ENCODE data around the gene DNAJC13.
"Not testable (repeated sequence)": the region's sequence is repeated elsewhere in the genome, so short reads cannot be mapped to it uniquely, and the experiment has no call there.

Gene DNAJC13

GRCh38 chr3:132378846-132379245, 38.5 kb upstream of the DNAJC13 start:
- TF ChIP-seq, protein P1, sequence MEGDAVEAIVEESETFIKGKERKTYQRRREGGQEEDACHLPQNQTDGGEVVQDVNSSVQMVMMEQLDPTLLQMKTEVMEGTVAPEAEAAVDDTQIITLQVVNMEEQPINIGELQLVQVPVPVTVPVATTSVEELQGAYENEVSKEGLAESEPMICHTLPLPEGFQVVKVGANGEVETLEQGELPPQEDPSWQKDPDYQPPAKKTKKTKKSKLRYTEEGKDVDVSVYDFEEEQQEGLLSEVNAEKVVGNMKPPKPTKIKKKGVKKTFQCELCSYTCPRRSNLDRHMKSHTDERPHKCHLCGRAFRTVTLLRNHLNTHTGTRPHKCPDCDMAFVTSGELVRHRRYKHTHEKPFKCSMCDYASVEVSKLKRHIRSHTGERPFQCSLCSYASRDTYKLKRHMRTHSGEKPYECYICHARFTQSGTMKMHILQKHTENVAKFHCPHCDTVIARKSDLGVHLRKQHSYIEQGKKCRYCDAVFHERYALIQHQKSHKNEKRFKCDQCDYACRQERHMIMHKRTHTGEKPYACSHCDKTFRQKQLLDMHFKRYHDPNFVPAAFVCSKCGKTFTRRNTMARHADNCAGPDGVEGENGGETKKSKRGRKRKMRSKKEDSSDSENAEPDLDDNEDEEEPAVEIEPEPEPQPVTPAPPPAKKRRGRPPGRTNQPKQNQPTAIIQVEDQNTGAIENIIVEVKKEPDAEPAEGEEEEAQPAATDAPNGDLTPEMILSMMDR (IDR thresholded peaks at IDR 0.05; ENCODE audit: insufficient read depth, low read length, missing control alignments), result no peak
- ChIA-PET CTCF (interaction anchor here (0.6 kb wide), 1 partner anchor 28 kb away, joined by 3 read pairs; no protein-coding TSS in a partner anchor), POLR2A (no interaction called here)
- DNase-seq (ENCODE audit: low read depth, low spot score), result no peak
- no peak overlapping the region for H3K4me3 ChIP-seq (ENCODE audit: low read depth, low read length)

DNA sequence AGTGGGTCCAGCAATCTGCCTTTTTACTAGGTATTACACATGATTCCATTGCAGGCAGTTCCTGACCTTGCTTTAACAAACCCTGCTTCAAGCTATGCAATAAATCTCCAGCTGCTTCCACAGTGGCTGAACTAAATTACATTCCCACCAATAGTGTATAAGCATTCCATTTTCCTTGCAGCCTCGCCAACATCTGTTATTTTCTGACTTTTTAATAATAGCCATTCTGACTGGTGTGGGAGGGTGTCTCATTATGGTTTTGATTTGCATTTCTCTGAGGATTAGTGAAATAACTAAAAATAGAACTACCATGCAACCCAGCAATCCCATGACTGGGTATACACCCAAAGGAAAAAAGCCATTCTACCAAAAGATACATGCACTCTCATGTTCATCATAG, 36.4 kb upstream of the DNAJC13 start:
- ChIA-PET CTCF (interaction anchor here (1.2 to 1.5 kb wide), 2 partner anchors 14 to 29 kb away, joined by 3 read pairs; no protein-coding TSS in a partner anchor), POLR2A (no interaction called here)
- TF ChIP-seq, protein P1 (IDR thresholded peaks at IDR 0.05; ENCODE audit: insufficient read depth, low read length, missing control alignments), result no peak
- H3K4me3 ChIP-seq (ENCODE audit: low read depth, low read length), result no peak overlapping the region
- no peak for DNase-seq (ENCODE audit: low read depth, low spot score)

GRCh38 chr3:132381348-132381944, 35.9 kb upstream of the DNAJC13 start:
- ChIA-PET CTCF (interaction anchor here (1.2 to 1.5 kb wide), 2 partner anchors 13 to 29 kb away, joined by 3 read pairs; no protein-coding TSS in a partner anchor), POLR2A (no interaction called here)
- TF ChIP-seq, protein P1 (IDR thresholded peaks at IDR 0.05; ENCODE audit: insufficient read depth, low read length, missing control alignments), result no peak
- no peak for DNase-seq (ENCODE audit: low read depth, low spot score)
- no peak overlapping the region for H3K4me3 ChIP-seq (ENCODE audit: low read depth, low read length)

DNA sequence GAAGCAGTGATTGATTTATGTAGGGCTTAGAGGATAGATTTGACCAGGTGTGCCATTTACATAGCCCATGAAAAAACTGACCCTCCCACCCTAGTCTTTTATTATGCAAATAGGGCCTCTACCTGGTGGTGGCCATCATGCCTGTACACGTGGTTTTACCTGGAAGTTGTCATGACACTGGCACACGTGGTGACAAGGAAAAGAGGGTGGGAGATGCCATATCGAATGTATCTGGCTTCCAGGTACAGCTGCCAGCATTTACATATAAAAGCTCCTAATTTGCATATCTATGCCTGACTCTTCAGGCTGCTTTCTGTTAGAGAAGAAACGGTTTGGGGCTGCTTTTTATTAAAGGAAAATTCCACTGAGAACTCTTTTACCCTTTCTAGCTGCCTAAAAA, 35.0 kb upstream of the DNAJC13 start:
- no peak overlapping the region for H3K4me3 ChIP-seq (ENCODE audit: low read depth, low read length)
- ChIA-PET POLR2A (no interaction called here), CTCF (no interaction called here)
- TF ChIP-seq, protein P1 (IDR thresholded peaks at IDR 0.05; ENCODE audit: insufficient read depth, low read length, missing control alignments), result no peak
- DNase-seq (ENCODE audit: low read depth, low spot score), result no peak

GRCh38 chr3:132382688-132383194, 34.6 kb upstream of the DNAJC13 start:
- TF ChIP-seq, protein P1 (IDR thresholded peaks at IDR 0.05; ENCODE audit: insufficient read depth, low read length, missing control alignments), result no peak
- POLR2A ChIA-PET, result no interaction called here
- CTCF ChIA-PET, result no interaction called here

GRCh38 chr3:132386259-132386658, 31.0 kb upstream of the DNAJC13 start:
- no peak overlapping the region for H3K4me3 ChIP-seq (ENCODE audit: low read depth, low read length)
- CTCF ChIA-PET, result no interaction called here
- TF ChIP-seq, protein P1 (IDR thresholded peaks at IDR 0.05; ENCODE audit: insufficient read depth, low read length, missing control alignments), result no peak

More at GRCh38 chr3:132382688-132383194, 34.6 kb upstream of the DNAJC13 start:
- DNase-seq (ENCODE audit: low read depth, low spot score), result no peak
- no peak overlapping the region for H3K4me3 ChIP-seq (ENCODE audit: low read depth, low read length)

DNA sequence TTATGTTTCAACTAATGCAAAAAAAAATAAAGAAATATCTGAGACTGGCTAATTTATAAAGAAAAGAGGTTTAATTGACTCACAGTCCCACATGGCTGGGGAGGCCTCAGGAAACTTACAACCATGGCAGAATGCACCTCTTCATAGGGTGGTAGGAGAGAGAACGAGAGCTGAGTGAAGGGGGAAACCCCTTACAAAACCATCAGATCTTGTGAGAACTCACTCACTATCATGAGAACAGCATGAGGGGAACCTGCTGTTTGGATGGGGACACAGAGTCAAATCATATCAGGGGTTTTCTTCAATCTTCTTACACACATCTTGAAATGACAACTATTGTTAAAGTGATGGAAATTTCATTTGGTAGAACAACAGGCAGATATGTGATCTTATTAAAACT, 24.6 kb upstream of the DNAJC13 start:
- H3K4me3 ChIP-seq (ENCODE audit: low read depth, low read length); POLR2A ChIA-PET; DNase-seq (ENCODE audit: low read depth, low spot score): not testable (repeated sequence)
- CTCF ChIA-PET, result interaction anchor here (0.7 to 0.8 kb wide), 2 partner anchors 39 to 41 kb away, joined by 3 read pairs; no protein-coding TSS in a partner anchor

More at GRCh38 chr3:132386259-132386658, 31.0 kb upstream of the DNAJC13 start:
- POLR2A ChIA-PET, result no interaction called here
- DNase-seq (ENCODE audit: low read depth, low spot score), result no peak

Data from AG04449 (cell line).